Inflammatory macrophage treated with lipopolysaccharide for 1 hour (primary cell): ENCODE measurements around the gene DHRS4L2.
"Not testable (repeated sequence)": the region's sequence is repeated elsewhere in the genome, so short reads cannot be mapped to it uniquely, and the experiment has no call there.

Experiments used
- DNase-seq, 2 donors: peaks; one replicate each; pipeline ENCODE4 v3.0.0-alpha.2; 2020 to 2022

DHRS4L2 gene

GRCh38 chr14:24020520-24020919 lies 31.8 kb downstream of the DHRS4L2 start:
- DNase-seq, result not testable (repeated sequence)

GRCh38 chr14:24024939-24025418 lies 36.2 kb downstream of the DHRS4L2 start:
- DNase-seq, result not testable (repeated sequence)

- not testable (repeated sequence) for DNase-seq
Observed at GRCh38 chr14:24029687-24030086, 41.0 kb downstream of the DHRS4L2 start.

GRCh38 chr14:24031331-24031730 lies 42.6 kb downstream of the DHRS4L2 start:
- not testable (repeated sequence) for DNase-seq

GRCh38 chr14:24032727-24033418 lies 44.1 kb downstream of the DHRS4L2 start:
- DNase-seq, result peak; percentile 80 to 81

- peak in 1 of 2 donors; percentile 34 for DNase-seq
Observed at GRCh38 chr14:24035769-24036168, 47.0 kb downstream of the DHRS4L2 start.

- DNase-seq, result peak; percentile 73 to 79
Observed at GRCh38 chr14:24036169-24036962, 47.6 kb downstream of the DHRS4L2 start.

- not testable (repeated sequence) for DNase-seq
Observed at GRCh38 chr14:24036963-24037657, 48.4 kb downstream of the DHRS4L2 start.

- no peak for DNase-seq
Observed at GRCh38 chr14:24037658-24038037, 48.9 kb downstream of the DHRS4L2 start.

GRCh38 chr14:24038686-24039085 lies 50.0 kb downstream of the DHRS4L2 start:
- peak; percentile 83 to 90 for DNase-seq

GRCh38 chr14:24040692-24041091 lies 52.0 kb downstream of the DHRS4L2 start:
- no peak for DNase-seq

GRCh38 chr14:24042746-24043145 lies 54.0 kb downstream of the DHRS4L2 start:
- no peak for DNase-seq

- DNase-seq, result peak; percentile 34 to 41
Observed at GRCh38 chr14:24049002-24049401, 60.3 kb downstream of the DHRS4L2 start.

GRCh38 chr14:24050753-24051152 lies 62.0 kb downstream of the DHRS4L2 start:
- not testable (repeated sequence) for DNase-seq

GRCh38 chr14:24051176-24051788 lies 62.6 kb downstream of the DHRS4L2 start:
- peak; percentile 37 to 59 for DNase-seq

- peak; percentile 65 to 73 for DNase-seq
Observed at GRCh38 chr14:24051789-24052655, 63.3 kb downstream of the DHRS4L2 start, which contains the start of gene CARMIL3. CARMIL3 (plus strand) TSS chr14:24052009; CDS start chr14:24052154, 145 bp downstream.

- peak; percentile 85 to 97 for DNase-seq
Observed at GRCh38 chr14:24052656-24053547, 64.2 kb downstream of the DHRS4L2 start.

GRCh38 chr14:24053548-24054323 lies 65.0 kb downstream of the DHRS4L2 start:
- DNase-seq, result no peak

- no peak for DNase-seq
Observed at GRCh38 chr14:24054324-24054641, 65.6 kb downstream of the DHRS4L2 start.

- DNase-seq, result no peak
Observed at GRCh38 chr14:24054646-24055045, 65.9 kb downstream of the DHRS4L2 start.
